Head of caudate nucleus (tissue), 42 donors: Measurements from ENCODE around the gene APBB2.
"Not testable (repeated sequence)": the region's sequence is repeated elsewhere in the genome, so short reads cannot be mapped to it uniquely, and the experiment has no call there.

Source experiments
- DNase-seq, 42 donors: peaks; one replicate each; pipeline versions ENCODE4 v3.0.0 to v3.0.0-alpha.2; 2020 to 2021; ENCODE audit warnings: mixed read lengths in 7 of 42
- intact Hi-C: fragments of 100-400 bp; cut with DNase I; formaldehyde crosslinking; loops from one replicate; pipeline ENCODE4 v1.15.0; 2022

Gene APBB2

DNA sequence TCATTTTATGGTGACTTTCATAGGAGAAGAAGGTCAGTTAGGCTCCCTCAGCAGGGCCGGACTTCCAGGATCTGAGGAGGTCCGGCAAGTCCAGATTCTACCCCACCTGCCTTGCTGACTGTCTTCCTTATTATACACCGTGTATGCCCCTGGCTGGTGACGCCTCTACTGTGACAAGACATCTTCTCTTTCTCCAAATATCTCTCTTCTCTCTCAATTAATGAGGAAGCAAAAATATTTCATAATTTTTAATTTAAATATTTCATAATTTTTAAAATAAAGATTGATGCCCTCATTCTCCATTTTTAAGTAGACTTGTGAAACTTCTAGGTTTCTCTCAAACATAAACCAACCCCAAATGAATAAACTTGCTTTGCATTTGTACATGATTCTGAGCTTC, 262.1 kb downstream of the APBB2 start:
- DNase-seq, result no peak
- intact Hi-C loops, result no loop called here

- no peak for DNase-seq
- intact Hi-C loops, result no loop called here
These were observed 263.3 kb downstream of the APBB2 start for GRCh38 chr4:40951026-40951425.

DNA sequence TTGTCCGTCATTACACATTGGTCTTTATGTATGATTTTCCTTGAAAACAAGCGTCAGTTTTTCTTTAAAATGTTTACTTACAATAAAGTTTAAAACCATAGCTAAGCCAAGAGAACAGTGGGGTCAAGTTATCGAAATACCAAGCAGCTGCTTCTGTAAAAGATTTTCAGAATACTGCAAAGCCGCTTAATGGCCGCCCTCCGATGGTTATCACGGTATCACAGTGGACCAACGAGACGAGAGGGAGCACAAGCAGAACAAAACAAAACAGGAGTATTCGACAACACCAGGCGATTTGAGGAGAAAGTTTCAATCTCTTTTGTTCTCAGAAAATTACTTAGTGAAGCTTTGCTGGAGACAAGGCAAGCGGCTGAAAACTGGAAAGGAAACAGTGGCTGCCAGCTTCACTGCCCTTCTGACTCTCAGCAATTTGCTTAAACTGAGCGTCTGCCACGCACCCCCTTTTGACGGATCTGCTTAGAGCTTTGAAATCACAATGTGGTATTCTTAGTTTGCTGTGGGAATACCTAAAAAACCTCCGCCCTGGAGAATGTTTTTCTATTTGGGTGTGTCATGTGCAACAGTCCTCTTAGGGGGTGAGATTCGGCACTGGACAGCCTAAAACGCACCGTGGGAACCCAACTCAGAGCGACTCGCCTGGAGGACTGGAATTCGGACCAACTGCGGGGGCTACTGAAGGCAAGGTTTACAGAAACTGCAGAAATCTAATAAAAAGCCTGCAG, 264.8 kb downstream of the APBB2 start:
- no peak for DNase-seq
- intact Hi-C loops, result no loop called here

DNA sequence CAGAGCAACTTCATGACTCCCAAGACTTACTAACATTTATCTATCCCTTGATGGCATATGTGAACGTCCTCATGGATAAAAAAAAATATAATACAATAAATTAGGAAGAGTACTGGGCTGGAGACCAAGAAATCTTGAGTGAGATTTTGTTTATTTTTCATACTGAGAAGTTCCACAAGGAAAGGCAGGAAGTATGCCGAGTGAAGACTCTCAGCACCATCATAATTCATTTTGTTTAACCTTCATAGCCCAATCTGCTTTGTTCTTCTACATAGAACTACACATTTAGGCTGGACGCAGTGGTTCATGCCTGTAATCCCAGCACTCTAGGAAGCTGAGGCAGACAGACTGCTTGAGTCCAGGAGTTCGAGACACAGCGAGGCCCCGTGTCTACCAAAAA, 266.3 kb downstream of the APBB2 start:
- no peak for DNase-seq
- intact Hi-C loops, result no loop called here

DNA sequence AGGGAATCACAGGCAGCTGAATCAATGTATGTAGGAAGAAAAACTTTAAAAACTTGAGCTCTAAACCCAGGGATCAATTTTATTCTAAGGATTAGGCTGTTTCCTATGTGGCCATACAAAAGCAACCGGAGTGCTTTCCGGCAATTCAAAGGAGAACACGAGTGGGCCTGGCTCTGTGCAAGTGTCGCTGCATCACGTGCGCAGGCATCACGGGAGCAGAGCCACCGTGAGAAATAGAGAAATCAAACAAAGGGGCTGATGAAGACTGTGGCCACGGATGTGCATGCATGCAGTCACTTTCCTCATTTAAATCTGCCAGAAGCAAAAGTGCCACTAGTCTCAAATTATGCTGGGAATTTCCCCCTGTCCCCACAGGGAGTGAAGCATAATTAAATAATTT, 267.7 kb downstream of the APBB2 start:
- intact Hi-C loops, result no loop called here
- peak in 35 of 42 donors; percentile 14 to 85 (median 51) for DNase-seq

GRCh38 chr4:40940756-40941155, 273.6 kb downstream of the APBB2 start:
- no peak for DNase-seq
- intact Hi-C loops, result no loop called here

DNA sequence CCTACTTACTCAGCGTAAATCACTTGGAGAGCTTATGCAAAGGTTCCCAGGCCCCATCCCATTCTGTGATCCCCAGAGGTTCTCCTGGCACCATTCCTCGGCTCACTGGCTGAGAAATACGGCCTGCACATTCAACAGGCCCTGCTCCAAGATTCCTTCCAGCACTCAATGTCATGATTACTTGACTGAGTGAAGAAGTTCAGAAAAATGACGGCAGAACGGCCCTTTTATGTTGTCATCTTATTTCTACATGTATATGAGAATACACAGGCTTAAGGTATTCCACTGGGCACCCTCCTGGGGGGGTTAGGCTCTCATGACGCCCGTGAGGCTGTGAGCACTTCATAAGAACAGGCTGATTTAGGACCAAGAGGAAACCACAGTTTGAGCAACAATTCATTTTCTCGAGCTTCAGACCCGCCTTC, 274.0 kb downstream of the APBB2 start:
- intact Hi-C loops, result no loop called here
- no peak for DNase-seq

DNA sequence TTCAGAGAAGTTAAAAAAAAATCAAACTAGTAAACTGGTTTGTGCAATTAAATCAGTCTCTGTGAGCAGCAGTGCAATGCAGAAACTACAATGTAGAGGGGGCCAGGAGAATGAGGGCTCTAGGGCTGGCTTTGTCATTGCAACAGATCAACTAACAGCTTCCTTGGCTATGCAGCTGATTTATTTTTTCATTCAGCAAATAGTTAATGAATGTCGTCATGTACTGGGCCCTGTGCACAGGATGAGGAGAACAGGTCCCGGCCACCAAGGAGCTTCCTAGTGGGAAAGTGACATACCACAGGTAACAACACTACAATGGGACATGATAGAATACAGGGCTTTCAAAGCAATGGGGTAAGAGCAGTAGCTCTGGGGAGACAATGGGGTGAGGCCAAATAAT, 274.5 kb downstream of the APBB2 start:
- intact Hi-C loops, result no loop called here
- DNase-seq, result no peak

GRCh38 chr4:40938337-40938736, 276.0 kb downstream of the APBB2 start:
- DNase-seq, result no peak
- intact Hi-C loops, result no loop called here

GRCh38 chr4:40937140-40937725, 277.1 kb downstream of the APBB2 start:
- no peak for DNase-seq
- intact Hi-C loops, result no loop called here

- intact Hi-C loops, result no loop called here
- no peak for DNase-seq
These were observed 279.7 kb downstream of the APBB2 start for GRCh38 chr4:40934676-40935075.

DNA sequence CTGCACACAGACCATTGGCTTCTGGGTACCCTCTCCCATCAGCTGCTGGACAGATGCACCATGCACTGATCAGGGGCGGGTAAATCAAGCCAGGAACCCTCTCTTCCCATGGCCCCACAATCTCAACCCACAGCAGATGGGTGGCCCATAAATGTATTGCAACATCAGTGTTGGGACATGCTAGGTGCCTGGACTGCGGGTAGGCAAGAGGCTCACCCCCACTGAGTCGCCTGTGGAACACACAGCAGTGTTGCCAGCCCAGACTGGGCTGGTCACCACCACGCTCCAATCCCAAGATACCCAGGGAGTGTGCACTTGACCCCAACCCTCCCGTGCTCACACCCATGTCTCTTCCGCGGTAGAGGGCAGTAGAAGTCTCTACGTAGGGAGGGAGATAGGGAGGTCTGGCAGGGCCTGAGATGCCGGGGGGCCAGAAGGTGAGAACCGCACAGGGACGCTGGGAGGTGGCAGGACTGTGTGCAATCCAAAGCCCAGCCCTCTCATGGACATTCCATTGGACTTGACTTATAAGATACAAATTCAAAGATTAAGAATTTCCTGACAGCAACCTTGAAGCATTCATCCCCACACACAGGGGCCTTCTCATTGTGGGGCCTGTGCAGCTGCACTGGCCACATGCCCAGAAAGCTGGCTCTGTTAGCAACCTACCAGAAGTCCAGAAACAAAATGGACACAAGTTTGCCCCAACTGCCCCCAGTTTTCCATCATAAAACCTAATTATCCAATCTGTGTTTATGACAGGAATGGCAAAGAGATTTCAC, 280.9 kb downstream of the APBB2 start:
- peak; percentile 58 to 93 (median 83) for DNase-seq
- intact Hi-C loops, result no loop called here

GRCh38 chr4:40931841-40932240, 282.5 kb downstream of the APBB2 start:
- no peak for DNase-seq
- intact Hi-C loops, result no loop called here

DNA sequence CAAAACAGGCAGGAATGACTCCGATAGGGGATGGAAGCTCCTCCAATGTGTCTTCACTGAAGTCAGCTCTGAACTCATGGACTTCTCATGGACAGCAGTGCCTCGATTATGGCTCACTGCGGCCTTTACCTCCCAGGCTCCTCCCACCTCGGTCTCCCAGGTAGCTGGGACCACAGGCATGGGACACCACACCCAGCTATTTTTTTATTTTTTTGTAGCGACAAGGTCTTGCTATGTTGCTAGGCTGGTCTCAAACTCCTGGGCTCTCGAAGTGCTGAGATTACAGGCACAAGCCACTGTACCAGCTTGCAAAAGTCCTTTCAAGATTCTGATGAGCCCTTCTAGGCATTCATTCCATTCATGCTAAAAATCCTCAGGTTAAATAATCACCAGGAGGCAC, 283.1 kb downstream of the APBB2 start:
- intact Hi-C loops, result no loop called here
- DNase-seq, result no peak

DNA sequence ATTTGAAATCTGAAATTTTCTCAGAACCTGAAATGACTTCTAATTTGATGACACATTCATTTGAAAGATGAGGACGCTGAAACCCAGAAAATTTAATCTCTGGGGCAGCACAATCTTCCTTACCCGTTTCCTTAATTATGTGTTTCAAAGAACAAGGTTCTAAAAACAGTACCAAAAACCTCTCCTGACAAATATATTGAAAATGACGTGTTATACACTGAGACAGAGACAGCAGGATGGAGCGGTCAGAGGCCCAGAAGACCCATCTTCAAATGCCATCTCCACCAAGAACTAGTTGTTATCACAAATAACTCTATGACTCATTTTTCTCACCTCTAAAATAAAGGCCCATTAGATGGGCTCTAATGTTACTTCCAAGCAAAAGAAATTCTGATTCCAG, 287.3 kb downstream of the APBB2 start:
- intact Hi-C loops, result loop anchor here (2.0 to 10.0 kb wide), 2 partner anchors 138 to 288 kb away; partner anchors contain the start of gene APBB2
- no peak for DNase-seq

DNA sequence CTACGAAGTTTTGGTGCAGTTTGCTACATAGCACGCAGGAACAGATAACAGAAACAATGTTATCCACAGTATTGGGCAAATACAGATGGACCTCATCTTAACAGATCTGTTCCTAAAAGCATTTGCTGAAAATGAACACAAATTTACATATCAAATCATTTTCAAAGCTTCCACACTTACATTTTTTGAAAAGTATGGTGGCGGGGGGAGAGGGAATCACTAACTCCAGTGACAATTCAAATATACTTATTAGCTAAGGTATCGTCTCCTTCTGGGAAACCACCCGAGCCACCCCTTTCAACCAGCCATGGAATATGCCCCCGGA, 289.6 kb downstream of the APBB2 start:
- DNase-seq, result no peak
- intact Hi-C loops, result loop anchor here (10.0 kb wide), 1 partner anchor 140 kb away; no protein-coding TSS in a partner anchor

- intact Hi-C loops, result loop anchor here (10.0 kb wide), 1 partner anchor 141 kb away; no protein-coding TSS in a partner anchor
- peak; percentile 38 to 89 (median 70) for DNase-seq
These were observed 290.1 kb downstream of the APBB2 start for GRCh38 chr4:40924096-40924792.

GRCh38 chr4:40923316-40924095, 290.8 kb downstream of the APBB2 start:
- intact Hi-C loops, result loop anchor here (10.0 kb wide), 1 partner anchor 141 kb away; no protein-coding TSS in a partner anchor
- peak; percentile 32 to 86 (median 70) for DNase-seq

DNA sequence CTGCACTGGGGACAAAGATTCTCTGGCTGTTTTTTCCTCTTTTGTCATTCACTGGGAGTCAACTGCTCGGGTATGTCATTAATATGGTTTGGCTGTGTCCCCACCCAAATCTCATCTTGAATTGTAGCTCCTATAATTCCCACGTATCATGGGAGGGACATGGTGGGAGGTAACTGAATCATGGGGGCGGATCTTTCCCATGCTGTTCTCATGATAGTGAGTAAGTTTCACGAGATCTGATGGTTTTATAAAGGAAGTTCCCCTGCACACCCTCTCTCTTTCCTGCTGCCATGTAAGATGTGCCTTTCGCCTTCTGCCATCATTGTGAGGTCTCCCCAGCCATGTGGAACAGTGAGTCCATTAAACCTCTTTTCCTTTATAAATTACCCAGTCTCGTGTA, 294.4 kb downstream of the APBB2 start:
- DNase-seq, result not testable (repeated sequence)
- intact Hi-C loops, result loop anchor here (5.0 to 10.0 kb wide), 2 partner anchors 145 to 183 kb away; no protein-coding TSS in a partner anchor
